ENCODE measurements around the gene CBX3.
"Not testable (repeated sequence)": the region's sequence is repeated elsewhere in the genome, so short reads cannot be mapped to it uniquely, and the experiment has no call there.

Gene CBX3

DNA sequence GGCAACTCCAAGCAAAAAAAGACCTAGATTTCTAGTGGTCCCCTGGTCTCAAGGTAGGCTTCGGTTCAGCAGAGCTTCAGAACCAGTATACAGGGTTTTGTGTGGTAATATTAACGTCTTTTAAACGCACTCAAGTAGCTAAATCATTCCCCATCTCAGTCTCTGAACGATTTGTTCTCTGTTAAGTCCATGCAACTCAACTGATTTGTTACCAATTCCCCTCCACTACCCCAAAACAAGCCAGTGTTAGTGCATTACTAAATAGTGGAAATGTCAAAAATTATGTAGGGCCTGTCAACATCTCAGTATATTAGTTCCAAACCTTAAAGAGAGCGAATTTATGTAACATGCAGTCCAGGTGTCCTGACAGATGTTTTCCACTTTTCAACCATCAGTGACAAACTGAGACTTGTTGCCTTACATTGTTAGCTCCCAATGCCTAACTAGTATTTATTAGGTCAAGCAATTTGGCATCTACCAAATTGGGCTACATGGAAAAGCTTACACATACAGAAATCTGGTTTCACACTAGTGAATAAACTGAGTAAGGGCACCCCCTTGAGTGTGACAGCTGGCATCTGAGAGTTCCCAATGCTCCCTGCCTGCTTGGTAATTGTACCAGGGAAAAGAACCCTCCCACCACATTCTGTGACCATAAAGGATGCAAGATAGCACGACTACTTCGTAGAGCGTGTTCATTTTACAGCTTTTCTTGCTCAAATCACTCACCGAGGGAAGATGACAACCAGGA lies 13.2 kb upstream of the CBX3 start:
- DNase-seq (ENCODE audit: low read depth in 3 of 3): no peak

DNA sequence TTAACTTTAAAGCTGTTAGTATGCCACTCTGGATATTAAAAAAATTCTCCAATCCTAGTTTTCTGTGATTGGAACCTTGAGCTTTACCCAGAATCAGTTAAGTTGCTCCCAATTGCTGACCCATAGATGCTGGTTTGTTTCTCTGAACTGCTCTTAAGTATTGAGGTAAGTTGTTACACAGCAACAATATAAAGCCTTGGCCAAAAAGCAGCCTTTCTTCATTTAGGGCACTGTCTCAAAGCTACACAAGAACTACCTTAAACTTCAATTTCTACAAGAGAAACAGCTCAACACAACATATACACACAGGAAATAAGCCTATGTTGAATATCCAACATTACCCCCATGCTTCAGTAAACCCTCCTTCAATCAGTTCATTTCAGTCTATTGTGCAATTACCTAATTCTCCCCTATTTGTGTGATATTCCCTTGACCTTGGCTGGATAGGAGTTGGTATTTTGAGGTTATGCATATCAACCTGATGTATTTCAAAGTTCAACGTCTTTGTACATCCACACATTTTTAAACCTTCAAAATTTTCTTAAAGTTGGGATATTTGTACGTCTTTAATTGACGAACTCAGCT lies 12.5 kb upstream of the CBX3 start:
- DNase-seq (ENCODE audit: low read depth in 3 of 3): no peak

DNA sequence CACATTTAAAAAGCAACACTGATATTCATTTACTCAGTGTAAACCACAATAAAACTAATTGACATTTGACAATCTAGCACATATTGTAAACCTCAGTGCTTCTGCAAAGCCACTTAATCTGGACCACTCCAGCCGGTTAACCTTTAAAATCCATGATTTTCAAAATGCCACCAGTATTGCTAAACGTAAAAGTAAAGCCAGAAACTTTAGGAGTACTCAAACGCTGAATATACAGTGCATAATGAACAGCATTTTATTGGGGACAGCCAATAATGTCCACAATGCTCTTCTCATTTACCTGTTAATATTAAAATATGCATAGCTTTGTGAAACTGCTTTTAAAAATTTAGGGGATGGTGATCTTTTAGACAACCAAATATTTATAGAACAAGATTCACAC lies 11.8 kb upstream of the CBX3 start:
- no peak for DNase-seq (ENCODE audit: low read depth in 3 of 3)

DNA sequence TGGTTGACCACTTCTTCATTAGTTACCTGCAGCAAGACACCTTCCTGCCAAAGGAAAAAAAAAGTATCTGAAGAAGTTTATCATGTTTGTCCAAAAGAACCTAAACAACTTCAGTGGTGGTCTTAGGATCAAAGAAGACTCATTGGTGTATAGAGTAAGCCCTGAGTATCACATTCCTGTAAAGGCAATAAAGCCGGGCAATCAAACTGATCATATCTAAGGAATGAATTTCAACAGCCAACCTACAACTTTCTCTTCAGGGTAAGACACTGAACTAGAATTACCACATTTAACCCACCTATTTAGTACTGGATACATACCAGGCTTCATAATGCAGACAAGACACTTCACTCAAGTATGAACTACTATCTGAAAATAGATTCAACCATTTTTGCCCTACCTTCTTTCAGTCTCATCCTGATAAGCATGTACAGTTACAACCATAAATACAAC lies 11.1 kb upstream of the CBX3 start:
- no peak for DNase-seq (ENCODE audit: low read depth in 3 of 3)

DNA sequence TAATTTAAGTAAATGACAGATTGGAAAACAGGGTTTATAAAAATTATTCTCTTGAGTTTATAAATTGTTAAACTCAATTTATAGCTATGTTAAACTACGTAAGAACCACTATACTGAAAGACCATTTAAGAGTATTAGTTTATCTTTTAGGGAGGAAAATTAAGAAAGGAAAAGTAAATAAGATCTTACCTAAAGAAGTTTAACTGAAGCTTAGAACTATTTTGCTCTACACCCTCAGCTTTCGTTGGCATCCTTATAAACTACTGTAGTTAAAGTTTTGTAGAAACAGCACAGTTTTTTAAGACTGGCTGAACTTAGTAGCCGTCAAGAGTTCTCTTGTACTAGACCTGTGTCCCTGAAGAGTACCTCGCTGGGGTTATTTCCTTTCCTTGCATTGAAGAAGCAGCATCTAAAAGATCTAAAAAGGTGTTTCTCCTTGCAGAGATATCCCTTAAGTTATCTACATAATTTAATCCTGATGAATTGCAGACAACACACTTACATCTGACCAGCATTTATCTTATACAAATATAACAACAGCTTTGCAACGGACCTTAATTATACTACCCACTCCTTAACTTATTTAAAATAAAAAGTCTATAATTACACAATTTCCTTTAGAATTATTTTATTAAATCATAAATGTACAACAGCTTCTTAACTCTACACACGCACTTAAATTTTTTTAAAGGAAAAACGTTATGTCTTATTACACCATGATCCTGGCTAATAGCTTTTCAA lies 10.1 kb upstream of the CBX3 start:
- no peak for DNase-seq (ENCODE audit: low read depth in 3 of 3)

DNA sequence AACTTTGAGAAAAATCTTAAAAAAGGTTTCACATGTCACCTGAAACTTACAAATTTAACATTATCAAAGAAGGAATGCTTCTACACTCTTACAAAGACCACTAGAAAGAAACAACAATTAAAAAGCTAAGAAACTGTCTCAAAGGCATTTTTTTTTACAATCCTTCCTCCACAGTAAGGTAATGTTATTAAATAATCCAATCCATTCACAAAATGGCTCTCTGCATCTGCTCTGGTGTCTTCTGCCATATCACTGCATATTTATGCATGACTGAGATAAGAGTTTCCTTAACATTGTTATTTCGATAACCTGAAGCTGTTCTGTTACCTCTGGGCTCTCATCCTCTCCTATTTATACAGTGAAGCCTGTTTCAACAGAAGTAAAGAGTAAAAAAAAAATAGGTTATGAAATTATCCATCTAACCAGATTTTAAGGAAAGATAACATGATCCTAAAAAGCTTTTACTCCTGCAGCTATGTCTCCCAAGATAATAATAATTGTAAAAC lies 9.5 kb upstream of the CBX3 start:
- DNase-seq (ENCODE audit: low read depth in 3 of 3): no peak

DNA sequence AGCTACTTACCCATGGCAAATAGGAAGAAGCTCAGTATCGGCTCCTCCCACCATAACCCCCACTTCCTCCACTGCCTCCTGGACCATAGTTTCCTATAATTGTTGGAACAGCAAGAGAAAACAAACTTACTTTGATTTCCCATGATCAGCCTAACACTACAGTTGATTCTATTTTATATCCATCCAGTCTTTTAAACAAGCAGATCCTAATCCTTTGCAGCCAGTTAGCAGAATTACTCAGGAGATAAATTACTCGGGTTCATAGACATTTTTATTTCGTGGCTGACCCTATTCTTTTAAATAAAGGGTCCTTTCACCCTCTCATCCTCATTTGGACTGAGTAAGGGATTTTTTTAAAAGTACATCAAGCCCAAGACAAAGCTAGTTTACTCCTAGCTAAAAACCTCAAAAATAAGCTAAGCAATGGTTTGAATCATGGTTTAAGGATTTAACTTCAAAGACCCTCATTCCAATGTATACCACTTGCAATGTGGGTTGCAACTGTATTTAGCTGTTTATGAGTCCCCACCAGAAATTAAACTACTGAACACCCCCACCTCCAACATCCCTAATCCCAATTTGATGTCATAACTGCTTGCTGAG lies 9.0 kb upstream of the CBX3 start:
- DNase-seq (ENCODE audit: low read depth in 3 of 3): no peak

DNA sequence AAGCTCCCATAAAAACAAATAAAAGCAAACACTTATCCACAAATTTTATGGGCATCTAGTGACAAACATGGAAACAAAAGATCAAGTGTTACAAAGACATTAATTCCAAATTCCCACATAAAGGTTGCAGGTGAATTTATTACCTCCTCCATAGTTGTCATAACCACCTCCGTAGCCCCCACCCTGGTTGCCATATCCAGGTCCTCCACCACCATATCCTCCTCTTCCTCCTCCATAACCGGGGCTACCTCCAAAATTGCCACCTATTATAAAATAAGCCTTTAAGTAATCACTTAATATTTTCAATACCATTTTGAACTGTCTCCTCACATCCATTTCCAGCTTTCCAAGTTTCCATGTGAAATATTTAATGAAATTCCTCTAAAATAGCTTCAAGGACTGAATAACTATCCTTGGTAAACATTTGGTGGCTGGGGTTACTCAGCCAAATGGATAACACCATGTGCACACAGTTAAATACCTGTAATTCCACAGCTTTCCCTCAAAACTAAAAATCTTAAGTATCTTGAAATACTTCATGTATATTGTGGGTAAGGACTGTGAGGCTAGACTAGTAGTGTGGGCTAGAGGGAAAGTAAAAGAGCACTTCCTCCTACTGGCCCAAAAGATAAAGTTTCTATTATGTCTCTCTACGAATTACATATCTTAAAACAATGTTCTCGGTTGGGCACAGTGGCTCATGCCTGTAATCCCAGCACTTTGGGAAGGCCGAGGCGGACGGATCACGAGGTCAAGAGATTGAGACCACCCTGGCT lies 7.9 kb upstream of the CBX3 start:
- DNase-seq (ENCODE audit: low read depth in 3 of 3): no peak

DNA sequence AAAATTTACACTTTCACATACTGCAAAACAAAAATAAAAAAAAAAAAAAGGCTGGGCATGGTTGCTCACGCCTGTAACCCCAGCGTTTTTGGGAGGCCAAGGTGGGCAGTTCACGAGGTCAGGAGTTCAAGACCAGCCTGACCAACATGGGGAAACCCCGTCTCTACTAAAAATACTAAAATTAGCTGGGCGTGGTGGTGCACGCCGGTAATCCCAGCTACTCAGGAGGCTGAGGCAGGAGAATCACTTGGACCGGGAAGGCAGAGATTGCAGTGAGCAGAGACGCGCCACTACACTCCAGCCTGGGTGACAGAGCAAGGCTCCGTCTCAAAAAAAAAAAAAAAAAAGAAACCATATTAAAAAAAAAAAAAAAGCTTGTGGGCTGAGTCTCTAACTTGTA lies 6.8 kb upstream of the CBX3 start:
- DNase-seq (ENCODE audit: low read depth in 3 of 3): not testable (repeated sequence)

DNA sequence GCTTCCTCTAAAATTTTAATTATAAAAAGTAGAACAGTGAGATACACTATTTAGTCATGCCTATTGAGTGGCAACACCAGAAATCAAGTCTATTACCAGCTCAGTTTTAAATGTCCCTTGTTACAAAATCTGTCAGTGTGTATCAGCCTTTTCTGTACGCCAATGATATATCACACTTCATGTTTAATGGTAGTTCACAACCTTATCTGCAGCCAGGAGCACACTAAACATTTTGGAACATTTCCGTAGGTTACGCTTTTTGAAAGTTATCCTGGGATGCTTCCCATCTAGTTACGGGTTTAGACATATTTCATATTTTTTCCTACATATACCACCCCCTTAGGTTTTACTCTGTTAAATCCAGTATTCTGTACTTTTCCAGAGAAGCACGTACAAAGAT lies 6.4 kb upstream of the CBX3 start:
- DNase-seq (ENCODE audit: low read depth in 3 of 3): no peak

DNA sequence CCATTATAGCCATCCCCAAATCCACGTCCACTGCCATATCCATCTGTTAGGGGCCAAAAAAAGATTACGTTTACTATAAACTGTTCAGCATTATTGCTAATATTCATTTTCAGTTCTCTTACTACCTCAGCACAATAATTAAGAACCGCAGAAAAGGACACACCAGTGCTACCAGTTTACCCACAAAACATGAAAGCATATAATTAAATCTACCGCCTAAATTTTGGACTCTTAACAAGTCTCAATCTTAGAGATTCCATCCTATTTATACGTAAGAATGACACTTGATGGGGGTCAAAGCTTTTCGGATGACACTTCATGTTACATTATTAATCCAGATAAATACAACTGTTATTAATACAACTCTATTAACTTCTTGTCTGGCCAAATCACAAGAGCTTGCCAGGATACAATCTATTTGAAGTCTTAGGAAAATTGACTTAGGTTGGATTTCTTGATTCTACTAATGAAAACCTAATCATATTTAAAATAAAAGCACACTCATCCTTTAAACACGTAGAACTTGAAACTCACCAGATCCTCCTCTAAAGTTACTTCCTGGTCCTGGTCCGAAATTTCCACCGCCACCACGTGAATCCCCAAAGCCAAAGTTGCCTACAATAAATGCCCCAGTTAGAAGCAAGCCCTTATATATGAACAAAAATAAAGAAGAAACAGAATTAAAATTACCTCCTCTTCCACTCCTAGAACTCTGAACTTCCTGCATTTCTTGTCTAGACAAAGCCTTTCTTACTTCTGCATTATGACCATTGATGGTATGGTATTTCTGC lies 5.5 kb upstream of the CBX3 start:
- DNase-seq (ENCODE audit: low read depth in 3 of 3): no peak

DNA sequence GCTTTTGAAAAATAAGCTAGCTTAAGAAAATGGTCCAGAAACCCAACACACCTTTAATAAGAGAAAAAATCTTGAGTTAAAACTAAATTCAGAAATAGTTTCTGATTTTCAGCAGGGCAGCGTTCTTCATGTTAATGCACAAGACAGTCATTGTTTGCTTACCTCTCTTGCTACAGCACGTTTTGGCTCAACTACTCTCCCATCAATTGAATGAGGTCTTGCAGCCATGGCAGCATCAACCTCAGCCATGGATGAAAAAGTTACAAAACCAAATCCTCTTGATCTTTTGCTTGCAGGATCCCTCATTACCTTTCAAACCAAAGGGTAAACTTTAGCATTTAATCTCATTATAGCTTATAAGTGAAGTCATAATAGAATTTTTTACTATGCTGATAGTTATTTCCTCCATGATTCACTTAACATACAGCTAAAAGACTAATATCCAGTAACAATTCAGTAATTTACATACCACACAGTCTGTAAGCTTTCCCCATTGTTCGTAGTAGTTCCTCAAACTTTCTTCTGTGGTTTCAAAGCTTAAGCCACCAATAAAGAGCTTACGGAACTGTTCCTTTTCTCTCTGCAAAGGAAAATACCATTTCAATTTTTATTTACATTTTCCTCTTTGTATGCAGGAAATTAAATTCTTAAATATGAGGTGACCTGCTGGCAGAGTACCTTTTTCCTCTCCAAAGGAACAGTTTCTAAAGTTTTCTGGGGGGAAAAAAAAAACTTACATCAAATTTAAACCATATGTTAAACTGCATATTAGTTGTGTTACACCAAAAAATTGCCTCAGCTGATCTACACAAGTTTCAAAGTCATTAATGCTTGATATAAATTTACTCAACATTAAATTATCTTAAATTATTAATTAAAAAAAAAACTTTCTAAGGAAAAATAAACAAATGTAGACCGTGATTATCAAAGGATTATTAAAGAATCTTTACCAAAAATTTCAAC lies 4.1 kb upstream of the CBX3 start:
- no peak for DNase-seq (ENCODE audit: low read depth in 3 of 3)

DNA sequence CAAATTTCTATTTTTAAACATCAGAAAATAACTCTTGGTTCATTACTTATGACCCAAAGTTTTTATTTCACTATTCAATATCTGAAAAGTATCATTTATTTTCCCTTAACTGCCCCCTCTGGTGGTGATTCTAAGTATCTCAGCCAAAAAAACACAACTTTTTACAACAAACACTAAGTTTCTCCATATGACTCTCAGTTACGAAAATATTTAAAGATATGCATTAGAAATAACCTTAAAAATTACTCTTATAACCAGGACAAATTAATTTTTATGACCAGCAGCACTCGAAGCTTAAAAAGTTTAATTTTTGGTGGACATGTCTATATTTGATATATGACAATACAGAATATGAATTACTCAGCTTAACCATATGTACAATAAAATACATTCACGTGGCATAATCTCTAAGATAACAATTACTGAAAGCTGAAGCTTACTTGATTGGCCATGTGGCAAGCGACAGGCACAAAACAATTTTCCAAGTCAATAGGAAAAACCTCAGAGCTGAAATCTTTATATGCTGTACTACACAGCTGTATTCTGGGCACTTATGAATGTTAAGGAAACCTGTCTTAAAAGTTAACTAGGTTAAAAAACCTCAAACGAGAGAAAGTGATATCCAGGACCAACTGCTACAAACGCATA lies 3.3 kb upstream of the CBX3 start:
- no peak for DNase-seq (ENCODE audit: low read depth in 3 of 3)

DNA sequence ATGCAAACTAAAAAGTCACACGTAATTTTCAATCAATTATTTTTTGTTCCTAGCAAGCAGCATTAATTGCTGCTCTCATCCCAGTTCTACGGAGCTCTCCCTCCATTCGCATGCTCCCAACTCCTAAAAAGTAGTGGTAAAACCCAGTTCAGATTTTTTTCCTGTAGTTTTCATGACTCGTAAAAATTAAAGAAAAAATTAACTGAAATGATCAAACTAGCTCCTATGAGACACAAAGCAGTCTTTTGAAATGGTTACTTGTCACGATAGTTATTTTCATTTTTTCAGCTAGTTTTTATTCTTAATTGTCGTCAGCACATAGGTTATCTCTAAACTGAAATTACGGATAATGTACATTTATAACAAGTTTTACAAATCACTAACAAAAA lies 2.8 kb upstream of the CBX3 start:
- DNase-seq (ENCODE audit: low read depth in 3 of 3): no peak

DNA sequence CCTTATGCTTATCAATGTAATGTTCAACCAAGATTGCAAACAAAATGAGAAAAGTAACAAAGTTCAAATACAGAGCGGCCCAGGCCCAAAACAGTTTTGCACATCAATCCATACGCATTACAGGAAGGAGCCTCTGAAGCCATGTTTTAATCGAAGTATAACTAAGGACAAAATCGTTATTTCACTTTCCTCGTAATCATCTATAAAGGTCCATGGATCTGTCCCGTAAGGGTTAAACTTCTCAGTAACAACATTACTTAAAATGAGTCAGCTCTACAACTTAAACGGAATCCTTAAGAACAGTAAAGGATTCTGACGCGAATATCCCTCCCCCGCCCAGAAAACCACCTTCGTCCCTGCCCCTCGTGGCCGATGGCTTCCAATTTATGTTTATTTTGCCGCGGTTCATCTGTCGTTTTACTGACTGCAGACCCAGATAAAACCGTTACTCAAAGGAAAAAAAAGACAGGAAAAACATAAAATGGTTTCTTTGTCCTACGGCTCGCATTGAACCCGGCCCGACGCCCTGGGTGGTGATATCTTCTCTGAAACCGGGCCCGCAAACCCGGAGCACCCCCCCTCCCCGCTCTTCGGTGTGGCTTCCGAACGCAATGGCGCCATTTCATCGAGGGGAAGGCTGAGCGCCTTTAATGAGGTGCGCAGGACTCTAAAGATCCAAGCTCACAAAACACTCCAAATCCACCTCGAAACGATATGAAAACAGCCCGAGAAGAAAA lies 2.1 kb upstream of the CBX3 start:
- DNase-seq (ENCODE audit: low read depth in 3 of 3): peak; percentile 36 to 61 (median 44)

DNA sequence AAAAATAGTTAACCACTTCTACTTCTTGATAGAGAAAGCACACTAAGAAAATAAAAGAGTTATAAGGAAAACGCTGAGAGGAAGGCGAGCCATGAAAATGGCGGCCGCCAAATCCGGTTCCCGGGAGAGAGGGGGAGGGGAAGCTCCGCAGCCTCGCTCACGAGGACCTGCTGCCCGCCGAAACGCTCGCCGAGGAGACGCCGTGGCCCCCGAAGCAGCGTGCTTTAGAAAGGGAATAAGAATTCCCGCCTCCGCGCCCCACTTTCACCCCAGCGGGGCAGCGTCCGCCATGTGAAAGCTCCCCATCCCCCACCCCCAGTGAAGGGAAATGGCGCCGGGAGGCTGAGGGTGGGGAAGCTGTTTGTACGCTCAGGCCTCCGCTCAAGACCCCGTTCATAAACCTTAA lies 1.5 kb upstream of the CBX3 start:
- peak; percentile 59 to 71 (median 65) for DNase-seq (ENCODE audit: low read depth in 3 of 3)

DNA sequence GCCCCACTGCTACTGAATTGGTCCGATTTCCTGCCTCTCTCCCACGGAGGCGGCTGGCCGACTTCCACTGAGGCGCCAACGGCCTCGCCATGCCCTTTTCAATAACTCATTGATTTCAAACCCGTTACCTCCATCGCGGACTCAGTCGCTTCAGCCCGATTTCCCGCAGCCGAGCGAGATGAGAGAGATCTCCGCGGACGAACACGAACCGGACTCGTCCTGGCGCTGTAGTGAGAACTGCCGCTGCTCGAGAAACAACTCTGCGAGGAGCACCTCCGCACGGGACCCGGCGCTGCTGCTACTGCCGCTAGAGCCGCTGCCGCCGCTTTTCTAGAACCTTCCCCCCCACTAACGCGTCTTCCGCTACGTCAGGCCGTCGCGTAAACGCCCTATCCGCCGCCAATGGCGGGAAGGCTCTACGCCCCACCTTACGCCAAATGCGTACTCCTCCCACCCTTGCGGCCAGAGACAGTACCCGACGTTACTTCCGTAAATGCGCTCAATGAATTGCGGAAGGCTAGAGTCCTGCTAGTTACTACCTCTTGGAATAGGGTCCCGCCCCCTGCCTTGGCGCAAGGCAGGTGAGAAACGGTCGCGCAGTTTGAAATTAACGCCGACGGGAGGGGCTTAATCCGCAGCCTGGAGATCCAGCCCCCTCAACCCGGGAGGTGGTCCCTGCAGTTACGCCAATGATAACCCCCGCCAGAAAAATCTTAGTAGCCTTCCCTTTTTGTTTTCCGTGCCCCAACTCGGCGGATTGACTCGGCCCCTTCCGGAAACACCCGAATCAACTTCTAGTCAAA lies 900 bp upstream of the CBX3 start, which contains the start of gene HNRNPA2B1:
HNRNPA2B1 (minus strand) TSS at position 303 of the 803 bp plus-strand sequence; CDS start at position 134, 169 bp downstream.
- DNase-seq (ENCODE audit: low read depth in 3 of 3): peak; percentile 96 to 97 (median 96)

Data from stimulated activated CD4-positive, alpha-beta T cell treated with anti-CD3 and anti-CD28 coated beads, TNF-alpha, amount 100 ng/mL, for 24 hours (primary cell).